Measurements from ENCODE around the gene WHRN. TPM values are rescaled to one million over a fixed set of nuclear protein-coding genes. Genes with fewer than 3 reads are reported as not detected.

WHRN gene
- total and polyA plus RNA-seq, 2 of the 8 experiments (the other 6 are each of a cell fraction or from before 2014, with no cell fraction given), result 4.4 to 7.7 TPM

- no peak for TF ChIP-seq CHD7 (IDR thresholded peaks at IDR 0.05; ENCODE audit: insufficient replicate concordance, low read length)
Measured at GRCh38 chr9:114522286-114522685, 17.0 kb upstream of the WHRN start (continued).

Data from H1 (cell line).